Measurements from ENCODE around the gene CEACAM3.
"Not testable (repeated sequence)": the region's sequence is repeated elsewhere in the genome, so short reads cannot be mapped to it uniquely, and the experiment has no call there.

CEACAM3 gene
- total RNA-seq = 0 reads per million in 3 experiments

GRCh38 chr19:41796362-41796761 lies at the start of gene CEACAM3:
Gene CEACAM3 (plus strand): TSS chr19:41796587. CDS start chr19:41796678, 91 bp downstream.
- no peak for DNase-seq

- peak; percentile 29 for DNase-seq
Measured at GRCh38 chr19:41746593-41747227, 49.7 kb upstream of the CEACAM3 start.

GRCh38 chr19:41748012-41748411 lies 48.4 kb upstream of the CEACAM3 start:
- no peak for DNase-seq

- not testable (repeated sequence) for DNase-seq
Measured at GRCh38 chr19:41750248-41751134, 45.9 kb upstream of the CEACAM3 start.

GRCh38 chr19:41753159-41753558 lies 43.2 kb upstream of the CEACAM3 start:
- peak; percentile 65 for DNase-seq

- DNase-seq = peak; percentile 54
Measured at GRCh38 chr19:41753936-41754529, 42.4 kb upstream of the CEACAM3 start.

GRCh38 chr19:41755328-41755913 lies 41.0 kb upstream of the CEACAM3 start, which contains the start of gene CEACAM6:
Gene CEACAM6 (plus strand): TSS chr19:41755530. CDS start chr19:41755639, 109 bp downstream.
- DNase-seq = no peak

GRCh38 chr19:41758846-41759245 lies 37.5 kb upstream of the CEACAM3 start:
- DNase-seq = no peak

GRCh38 chr19:41767115-41767514 lies 29.3 kb upstream of the CEACAM3 start:
- DNase-seq = no peak

GRCh38 chr19:41768105-41768504 lies 28.3 kb upstream of the CEACAM3 start:
- not testable (repeated sequence) for DNase-seq

GRCh38 chr19:41769608-41770007 lies 26.8 kb upstream of the CEACAM3 start:
- no peak for DNase-seq

- no peak for DNase-seq
Measured at GRCh38 chr19:41771410-41771809, 25.0 kb upstream of the CEACAM3 start.

GRCh38 chr19:41774515-41774980 lies 21.8 kb upstream of the CEACAM3 start:
- DNase-seq = peak; percentile 77

GRCh38 chr19:41776700-41777099 lies 19.7 kb upstream of the CEACAM3 start:
- no peak for DNase-seq

- DNase-seq = no peak
Measured at GRCh38 chr19:41783612-41784011, 12.8 kb upstream of the CEACAM3 start.

- no peak for DNase-seq
Measured at GRCh38 chr19:41784312-41784711, 12.1 kb upstream of the CEACAM3 start.

GRCh38 chr19:41784743-41785142 lies 11.6 kb upstream of the CEACAM3 start:
- no peak for DNase-seq

- DNase-seq = peak; percentile 74
Measured at GRCh38 chr19:41785653-41786052, 10.7 kb upstream of the CEACAM3 start.

GRCh38 chr19:41787055-41787454 lies 9.3 kb upstream of the CEACAM3 start:
- DNase-seq = no peak

- not testable (repeated sequence) for DNase-seq
Measured at GRCh38 chr19:41788518-41788917, 7.9 kb upstream of the CEACAM3 start.

- not testable (repeated sequence) for DNase-seq
Measured at GRCh38 chr19:41789053-41789452, 7.3 kb upstream of the CEACAM3 start.

- peak; percentile 27 for DNase-seq
Measured at GRCh38 chr19:41792513-41793413, 3.6 kb upstream of the CEACAM3 start.

All from central memory CD4-positive, alpha-beta T cell (primary cell).